ENCODE measurements around the gene AKAP13. TPM values are rescaled to one million over a fixed set of nuclear protein-coding genes. Genes with fewer than 3 reads are reported as not detected.

Gene AKAP13
- polyA plus RNA-seq, 2 of the 4 experiments (the other 2 are of a cell fraction), result 20.4 to 28.8 TPM

DNA sequence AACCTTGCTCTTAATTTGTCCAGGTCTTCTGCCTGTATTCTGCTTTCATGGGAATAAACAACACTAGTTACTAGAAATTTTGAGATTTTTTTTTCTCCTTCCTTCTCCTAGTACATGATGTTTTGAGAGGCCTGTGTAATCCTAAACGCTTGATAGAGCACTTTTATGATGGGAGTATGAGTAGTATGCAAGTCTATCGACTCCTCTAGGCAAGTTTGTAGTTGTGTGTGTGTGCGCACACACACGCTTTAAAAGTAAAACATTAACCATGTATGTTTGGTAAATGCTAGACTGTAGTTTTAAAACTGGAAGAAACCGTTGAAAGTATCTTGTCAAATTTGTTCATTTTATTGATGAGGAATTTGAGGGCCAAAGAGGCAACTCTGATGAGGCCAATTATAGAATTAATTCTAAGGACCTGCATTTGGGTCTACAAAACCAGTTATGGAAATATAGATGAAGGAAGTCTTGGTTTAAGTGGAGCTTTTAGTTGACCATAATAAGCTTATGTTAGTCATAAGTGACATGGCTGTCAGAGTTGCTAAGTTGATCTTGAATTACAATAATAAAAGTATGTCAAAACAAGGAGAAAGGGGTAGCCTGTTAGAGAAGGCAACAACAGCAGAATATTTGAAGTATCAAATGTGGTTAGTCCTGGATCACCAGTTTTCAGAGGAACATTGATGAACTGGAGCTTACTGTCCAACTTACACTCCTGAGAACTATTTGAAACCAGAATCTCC lies 47.1 kb downstream of the AKAP13 start (continued):
- TF ChIP-seq KDM5A (IDR thresholded peaks at IDR 0.05) (no peak), KDM1A (IDR thresholded peaks at IDR 0.05; ENCODE audit: low read depth) (no peak), FOXS1 (CRISPR knock-in tag; IDR thresholded peaks at IDR 0.05) (no peak), CHD4 (IDR thresholded peaks at IDR 0.05; ENCODE audit: borderline replicate concordance) (no peak), CEBPB (IDR thresholded peaks at IDR 0.05) (no peak), HOXA7 (CRISPR knock-in tag; IDR thresholded peaks at IDR 0.05) (no peak)
- TF ChIP-seq, protein P1, sequence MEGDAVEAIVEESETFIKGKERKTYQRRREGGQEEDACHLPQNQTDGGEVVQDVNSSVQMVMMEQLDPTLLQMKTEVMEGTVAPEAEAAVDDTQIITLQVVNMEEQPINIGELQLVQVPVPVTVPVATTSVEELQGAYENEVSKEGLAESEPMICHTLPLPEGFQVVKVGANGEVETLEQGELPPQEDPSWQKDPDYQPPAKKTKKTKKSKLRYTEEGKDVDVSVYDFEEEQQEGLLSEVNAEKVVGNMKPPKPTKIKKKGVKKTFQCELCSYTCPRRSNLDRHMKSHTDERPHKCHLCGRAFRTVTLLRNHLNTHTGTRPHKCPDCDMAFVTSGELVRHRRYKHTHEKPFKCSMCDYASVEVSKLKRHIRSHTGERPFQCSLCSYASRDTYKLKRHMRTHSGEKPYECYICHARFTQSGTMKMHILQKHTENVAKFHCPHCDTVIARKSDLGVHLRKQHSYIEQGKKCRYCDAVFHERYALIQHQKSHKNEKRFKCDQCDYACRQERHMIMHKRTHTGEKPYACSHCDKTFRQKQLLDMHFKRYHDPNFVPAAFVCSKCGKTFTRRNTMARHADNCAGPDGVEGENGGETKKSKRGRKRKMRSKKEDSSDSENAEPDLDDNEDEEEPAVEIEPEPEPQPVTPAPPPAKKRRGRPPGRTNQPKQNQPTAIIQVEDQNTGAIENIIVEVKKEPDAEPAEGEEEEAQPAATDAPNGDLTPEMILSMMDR (IDR thresholded peaks at IDR 0.05), result no peak
- TF ChIP-seq, protein P2, sequence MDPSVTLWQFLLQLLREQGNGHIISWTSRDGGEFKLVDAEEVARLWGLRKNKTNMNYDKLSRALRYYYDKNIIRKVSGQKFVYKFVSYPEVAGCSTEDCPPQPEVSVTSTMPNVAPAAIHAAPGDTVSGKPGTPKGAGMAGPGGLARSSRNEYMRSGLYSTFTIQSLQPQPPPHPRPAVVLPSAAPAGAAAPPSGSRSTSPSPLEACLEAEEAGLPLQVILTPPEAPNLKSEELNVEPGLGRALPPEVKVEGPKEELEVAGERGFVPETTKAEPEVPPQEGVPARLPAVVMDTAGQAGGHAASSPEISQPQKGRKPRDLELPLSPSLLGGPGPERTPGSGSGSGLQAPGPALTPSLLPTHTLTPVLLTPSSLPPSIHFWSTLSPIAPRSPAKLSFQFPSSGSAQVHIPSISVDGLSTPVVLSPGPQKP (IDR thresholded peaks at IDR 0.05; ENCODE audit: low read depth, low read length), result no peak

DNA sequence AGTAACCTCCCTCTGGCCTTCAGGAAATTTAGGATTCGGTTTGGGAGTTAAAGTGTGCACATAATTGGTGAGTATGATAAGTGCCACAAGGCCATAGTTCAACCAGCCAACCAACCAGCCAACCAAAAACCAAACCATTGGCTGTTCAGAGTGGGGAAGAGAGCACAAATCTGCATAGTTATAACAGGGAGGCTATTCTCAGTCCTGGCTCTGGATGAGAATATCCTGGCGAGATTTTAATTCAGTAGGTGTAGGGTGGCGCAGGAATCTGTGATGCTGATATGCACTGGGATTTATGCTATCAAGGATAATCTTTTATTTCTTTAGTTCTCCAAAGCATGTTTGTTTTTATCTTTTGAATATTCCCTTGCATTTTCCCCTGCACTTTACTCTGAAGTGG lies 49.1 kb downstream of the AKAP13 start:
- peaks cover 19% of the 10 kb centered on the region for H3K4me1 ChIP-seq
- WGBS (ENCODE audit: missing lambda C conversion rate), result 93% methylated on average over 3 of the region's 3 CpGs
- ChIA-PET POLR2A (no interaction called here), CTCF (interaction anchor here (1.8 kb wide), 1 partner anchor 15 kb away, joined by 9 read pairs; no protein-coding TSS in a partner anchor)
- ATAC-seq (peak in 1 of 2 experiments; percentile 40; a peak in 2 of 6 replicates), FAIRE-seq (no peak), DNase-seq (ENCODE audit: low read depth in 1 of 2, low spot score in 1 of 2) (no peak)
- TF ChIP-seq ESRRA (IDR thresholded peaks at IDR 0.05; ENCODE audit: borderline replicate concordance, low read length) (no peak), FOSB (CRISPR knock-in tag; IDR thresholded peaks at IDR 0.05) (no peak), MAFK (IDR thresholded peaks at IDR 0.05; ENCODE audit: partially characterized antibody) (no peak), POLR2AphosphoS2 (conservative IDR thresholded peaks at IDR 0.05; ENCODE audit: low read length) (no peak)
- TF ChIP-seq, protein P3, sequence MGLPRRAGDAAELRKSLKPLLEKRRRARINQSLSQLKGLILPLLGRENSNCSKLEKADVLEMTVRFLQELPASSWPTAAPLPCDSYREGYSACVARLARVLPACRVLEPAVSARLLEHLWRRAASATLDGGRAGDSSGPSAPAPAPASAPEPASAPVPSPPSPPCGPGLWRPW (IDR thresholded peaks at IDR 0.05), result no peak
- no peak overlapping the region for H3K4me2 ChIP-seq
- H3K27ac ChIP-seq, result no peak overlapping the region
- H3K4me3 ChIP-seq, result no peak overlapping the region
- no peaks in the 10 kb centered on the region; the same call in 2 of the 3 replicates for H3K9me3 ChIP-seq

DNA sequence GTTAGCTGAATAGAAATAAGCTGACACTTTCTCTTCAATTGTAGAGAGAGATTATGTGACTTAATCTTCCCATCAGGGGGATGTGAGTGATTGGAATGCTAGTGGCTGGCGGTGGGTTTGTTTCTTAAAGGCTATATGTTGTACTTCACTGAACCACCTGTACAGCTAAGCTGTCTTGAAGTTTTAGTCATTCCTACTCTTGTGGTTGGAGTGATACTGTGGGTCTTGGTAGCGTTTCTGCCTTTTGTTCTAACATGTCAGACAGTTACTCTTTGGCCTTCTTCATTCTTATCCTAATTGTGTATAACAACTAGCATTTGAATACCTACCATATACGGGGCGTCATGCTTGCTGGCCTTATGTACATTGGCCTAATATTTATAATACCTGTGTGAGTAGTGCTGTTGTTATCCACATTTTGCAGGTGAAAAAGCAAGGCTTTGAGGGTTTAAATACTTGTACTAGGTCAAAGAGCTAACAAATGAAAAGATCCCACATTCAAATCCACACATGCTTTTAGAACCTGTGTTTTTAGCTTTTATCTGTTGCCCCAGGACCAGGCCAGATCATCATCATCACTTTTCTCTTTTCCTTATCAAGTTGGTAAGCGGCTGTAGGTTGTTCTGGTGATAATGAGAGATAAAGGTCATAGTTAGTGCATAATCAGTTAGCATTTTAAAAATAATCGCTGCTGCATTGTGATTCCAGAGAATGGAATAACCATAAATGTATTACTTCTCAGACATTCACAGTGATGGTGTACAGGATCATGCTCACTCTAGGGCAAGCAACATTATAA lies 50.2 kb downstream of the AKAP13 start:
- DNase-seq (ENCODE audit: low read depth in 1 of 2, low spot score in 1 of 2), result no peak
- Histone ChIP-seq H3K9me3 (no peaks in the 10 kb centered on the region; the same call in 2 of the 3 replicates), H3K4me2 (no peak overlapping the region), H3K27ac (no peak overlapping the region), H3K4me1 (peaks cover 19% of the 10 kb centered on the region), H3K4me3 (no peak overlapping the region)
- no peak for FAIRE-seq
- WGBS (ENCODE audit: missing lambda C conversion rate), result 91% methylated on average over 6 of the region's 6 CpGs
- peak in 1 of 2 experiments; percentile 13; a peak in 1 of 6 replicates for ATAC-seq
- no peak for TF ChIP-seq BHLHE40 (IDR thresholded peaks at IDR 0.05; ENCODE audit: low read depth, low read length)
- no peak for TF ChIP-seq JUNB (IDR thresholded peaks at IDR 0.05)
- CTCF ChIA-PET, result interaction anchor here (0.6 to 2.0 kb wide), 8 partner anchors 11 to 119 kb away, joined by 3 to 10 read pairs (median 4); no protein-coding TSS in a partner anchor
- POLR2A ChIA-PET, result no interaction called here

DNA sequence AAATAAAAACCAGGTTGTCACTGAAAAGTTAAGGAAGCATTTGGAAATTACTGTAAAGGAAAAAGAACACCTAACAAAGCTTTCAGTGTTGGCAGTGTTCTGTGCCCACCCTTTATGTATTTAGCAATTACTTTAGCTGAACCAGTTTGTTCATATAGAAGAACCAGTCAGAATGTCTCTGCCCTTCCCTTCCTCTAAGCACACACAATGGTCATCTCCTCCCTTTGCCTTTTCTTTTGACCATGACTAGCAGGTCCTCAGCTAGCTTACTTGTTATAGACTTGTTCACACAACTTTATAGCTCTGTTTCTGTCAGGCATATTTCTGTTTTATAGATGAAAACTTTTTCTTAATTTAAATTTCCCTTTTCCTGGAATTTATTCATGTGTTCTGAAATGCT lies 59.6 kb downstream of the AKAP13 start:
- ATAC-seq, result no peak
- no peak overlapping the region for H3K27ac ChIP-seq
- H3K9me3 ChIP-seq, result no peaks in the 10 kb centered on the region
- H3K4me1 ChIP-seq, result peaks cover 36% of the 10 kb centered on the region
- no peak overlapping the region for H3K4me3 ChIP-seq
- TF ChIP-seq TP53 (CRISPR knock-in tag; IDR thresholded peaks at IDR 0.05), result no peak
- H3K4me2 ChIP-seq, result no peak overlapping the region
- peak; percentile 32 for FAIRE-seq
- DNase-seq (ENCODE audit: low read depth in 1 of 2, low spot score in 1 of 2), result no peak
- CTCF ChIA-PET, result interaction anchor here (0.6 to 1.2 kb wide), 2 partner anchors 143 to 851 kb away, joined by 4 to 6 read pairs; no protein-coding TSS in a partner anchor
- POLR2A ChIA-PET, result interaction anchor here (0.5 kb wide), 1 partner anchor 34 kb away, joined by 4 read pairs; no protein-coding TSS in a partner anchor
